Erythroblast (primary cell): Measurements from ENCODE around the gene FXYD7.

ENCODE experiments used
- GATA1 ChIP-seq: IDR thresholded peaks from 2 replicates; pipeline ENCODE4 v1.6.1; 2011; ENCODE audit warnings: low read depth, mild to moderate bottlenecking, control low read depth, low read length, moderate library complexity
- POLR2A ChIP-seq: IDR thresholded peaks from 2 replicates; pipeline ENCODE4 v1.6.1; 2011; ENCODE audit warnings: mild to moderate bottlenecking, low read length

GRCh38 chr19:35177377-35178274 lies 34.6 kb downstream of the FXYD7 start:
- TF ChIP-seq POLR2A (no peak), GATA1 (no peak)
